Motor neuron (in vitro differentiated cells): ENCODE data around the gene ZNF407. TPM values are rescaled to one million over a fixed set of nuclear protein-coding genes. Genes with fewer than 3 reads are reported as not detected.
A peak's percentile ranks its signal among the peaks of the same experiment; 100 is the strongest.

ENCODE experiments used
- ATAC-seq, 8 experiments: fragments of 200-7000 bp; cut with Tn5 transposase; replicated peaks in 6 of 8; 2 replicates each; pipeline ENCODE4 v1.8.0; 2021; ENCODE audit warnings: mild to moderate bottlenecking in 8 of 8, moderate library complexity in 8 of 8
- H3K27ac ChIP-seq, 2 donors: fragments of 250-450 bp; sonication (Bioruptor Pico); 2 replicates each; pipeline ENCODE4 v1.9.0; 2021; ENCODE audit warnings: antibody characterized with exemption in 2 of 2, mild to moderate bottlenecking in 2 of 2, moderate library complexity in 1 of 2
- H3K4me1 ChIP-seq, 2 donors: fragments of 250-450 bp; sonication (Bioruptor Pico); replicated peaks in 1 of 2; 2 replicates each; pipeline ENCODE4 v1.6.1; 2021; ENCODE audit warnings: antibody characterized with exemption in 2 of 2, mild to moderate bottlenecking in 2 of 2, moderate library complexity in 1 of 2
- H3K4me3 ChIP-seq, 5 donors: fragments of 250-450 bp; sonication (Bioruptor Pico); 2 replicates each; pipeline ENCODE4 v1.9.0; 2021; ENCODE audit warnings: antibody characterized with exemption in 5 of 5, mild to moderate bottlenecking in 5 of 5, moderate library complexity in 4 of 5
- WGBS, 10 experiments: fragments of 450-650 bp; shearing (Covaris generic); methylation state at CpG; one replicate each; pipeline ENCODE4 v1.0.0; 2022; 5-methylcytosine and 5-hydroxymethylcytosine counted together
- in situ Hi-C, 9 experiments: fragments of 400-800 bp; cut with MboI; loops; one replicate each; pipeline ENCODE4 v1.15.0; 2021; ENCODE audit warnings: low sequenced_read_pairs in 9 of 9, low pct_unique_long_range_greater_than_20kb in 2 of 9; ENCODE audit not compliant: unreplicated experiment in 9 of 9
- total RNA-seq, 8 experiments: library from RNA; unstranded; fragments of 300-600 nt; gene quantifications; 2 replicates each; pipeline versions ENCODE4 v1.2.3 to v1.2.4, GENCODE V29; 2022

Gene ZNF407
- total RNA-seq, 8 experiments from 2014 or later, result 7.9 to 23.6 (median 11.6) TPM

DNA sequence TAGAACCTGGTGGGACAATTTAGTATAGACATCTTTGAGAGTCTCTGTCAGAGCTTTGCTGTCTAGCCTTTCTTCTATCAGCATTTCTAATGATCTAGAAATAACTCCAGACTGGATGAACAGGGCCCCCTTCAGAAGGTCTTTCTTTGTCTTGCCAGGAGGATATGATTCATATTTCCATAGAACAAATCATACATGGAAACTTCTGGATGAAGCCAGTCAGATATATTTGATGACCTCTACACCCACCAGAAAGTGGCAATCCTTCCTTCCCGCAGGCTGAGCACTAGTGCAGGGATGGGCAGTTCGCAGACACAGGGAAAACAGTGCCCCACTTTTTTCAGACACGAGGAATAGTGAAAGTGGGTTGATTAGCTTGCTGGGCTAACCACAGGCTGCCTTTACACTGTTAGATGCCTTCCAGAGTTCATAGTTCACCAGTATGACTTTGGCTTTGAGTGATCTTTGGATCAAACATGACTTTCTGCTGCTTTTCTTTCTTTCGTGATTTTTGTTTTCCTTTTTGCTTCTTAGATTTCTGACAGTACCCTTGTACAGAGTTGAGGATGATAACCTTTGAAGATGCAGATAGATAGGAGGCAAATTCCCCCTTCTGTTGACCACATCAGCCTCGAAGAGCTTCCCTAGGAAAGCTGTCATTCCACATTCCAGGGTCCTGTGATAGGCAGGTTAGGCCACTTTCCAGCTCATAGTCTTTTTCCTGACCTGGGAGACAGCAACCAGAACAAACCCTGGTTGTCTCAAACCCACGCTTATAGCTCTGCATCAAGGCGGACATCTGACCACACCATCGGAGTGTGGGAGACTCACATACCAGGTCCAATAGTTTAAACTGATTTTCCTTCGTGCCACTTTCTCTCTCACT is 237.0 kb downstream of the ZNF407 start:
- ATAC-seq, result no peak
- no peaks in the 10 kb centered on the region for H3K4me1 ChIP-seq
- H3K4me3 ChIP-seq, result no peak overlapping the region
- H3K27ac ChIP-seq, result no peak overlapping the region
- in situ Hi-C loops, result no loop called here
- 73 to 100% (median 93%) methylated on average over 1 to 8 of the region's 9 CpGs; no CpG with 5 or more reads in 2 of the 10 experiments for WGBS, 10 experiments

DNA sequence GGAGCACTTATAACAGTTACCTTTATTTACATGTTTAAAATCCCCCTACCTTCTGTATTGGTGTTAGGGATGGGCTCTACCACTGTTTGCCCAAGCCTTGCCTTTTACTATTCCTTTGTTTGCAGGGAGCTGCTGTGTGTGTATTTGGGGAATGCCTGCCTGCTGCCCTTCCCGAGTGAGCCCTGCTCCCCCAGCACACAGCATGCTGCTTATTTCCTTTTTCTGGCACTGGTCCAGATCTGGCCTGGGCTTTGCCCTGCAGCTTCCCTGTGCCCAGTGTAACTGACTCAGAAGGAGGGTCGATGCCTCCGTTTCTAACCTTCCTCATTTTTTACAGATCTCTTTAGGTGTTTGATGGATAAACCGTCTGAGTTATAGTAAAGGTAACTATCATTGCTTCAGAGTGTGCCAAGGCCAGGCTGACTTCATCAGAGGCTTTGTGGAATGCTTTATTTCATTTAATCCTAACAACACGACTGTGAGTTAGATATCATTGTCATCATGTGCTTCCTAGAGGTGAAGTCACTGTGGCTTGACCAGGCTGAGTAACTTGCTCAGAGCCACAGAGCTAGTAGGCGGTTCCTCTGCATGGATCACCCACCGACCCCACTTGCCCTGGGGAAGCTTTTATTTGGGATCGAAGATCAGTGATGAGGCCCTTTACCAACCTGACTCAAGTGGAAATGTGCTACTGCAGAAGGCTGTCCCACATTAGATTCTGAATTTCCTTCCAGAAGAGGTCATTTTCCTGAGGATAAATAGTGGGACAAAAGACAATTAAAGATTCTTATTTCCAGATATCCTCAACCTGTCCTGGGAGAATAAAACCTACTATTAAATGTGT is 238.8 kb downstream of the ZNF407 start:
- no peak overlapping the region for H3K4me3 ChIP-seq
- H3K27ac ChIP-seq, result no peak overlapping the region
- 20 to 100% (median 56%) methylated on average over 1 to 8 of the region's 8 CpGs; no CpG with 5 or more reads in 2 of the 10 experiments for WGBS, 10 experiments
- peak in 3 of 8 experiments; percentile 41 to 88 (median 68) for ATAC-seq
- no peaks in the 10 kb centered on the region for H3K4me1 ChIP-seq
- in situ Hi-C loops, result no loop called here

DNA sequence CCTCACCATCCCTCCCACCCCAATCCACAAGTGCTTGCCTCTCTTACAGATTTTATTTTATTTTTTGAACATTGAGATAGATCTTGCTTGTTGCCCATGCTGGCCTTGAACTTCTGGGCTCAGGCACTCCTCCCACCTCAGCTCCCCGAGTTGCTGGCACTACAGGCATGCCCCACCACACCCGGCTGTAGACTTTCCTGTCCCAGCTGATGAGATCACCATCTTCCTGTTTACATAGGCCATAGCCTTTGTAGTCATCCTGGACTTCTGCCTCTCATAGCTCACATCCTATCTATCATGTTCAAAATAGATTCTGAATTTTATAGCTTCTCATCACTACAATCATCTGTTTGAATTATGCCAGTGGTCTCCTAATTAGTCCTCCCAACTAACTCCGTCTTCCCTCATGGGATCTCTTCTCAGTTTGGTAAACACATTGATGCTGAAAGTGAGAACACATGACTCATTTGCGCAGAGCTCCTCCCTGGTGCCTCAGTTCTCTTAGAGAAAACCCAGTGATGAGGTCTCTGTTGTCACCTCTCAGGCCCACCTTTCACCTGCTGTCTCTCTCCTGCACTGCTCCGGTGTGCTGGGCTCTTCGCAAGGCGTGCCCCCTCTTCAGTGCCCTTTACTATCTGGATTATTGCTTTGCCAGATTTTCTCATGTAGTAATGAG is 243.0 kb downstream of the ZNF407 start:
- no peak overlapping the region for H3K4me3 ChIP-seq
- WGBS, 10 experiments, result 17 to 98% (median 80%) methylated on average over 1 to 7 of the region's 7 CpGs; no CpG with 5 or more reads in 3 of the 10 experiments
- H3K4me1 ChIP-seq, result no peaks in the 10 kb centered on the region
- no peak overlapping the region for H3K27ac ChIP-seq
- ATAC-seq, result peak in 3 of 8 experiments; percentile 40 to 74 (median 71)
- in situ Hi-C loops, result no loop called here

DNA sequence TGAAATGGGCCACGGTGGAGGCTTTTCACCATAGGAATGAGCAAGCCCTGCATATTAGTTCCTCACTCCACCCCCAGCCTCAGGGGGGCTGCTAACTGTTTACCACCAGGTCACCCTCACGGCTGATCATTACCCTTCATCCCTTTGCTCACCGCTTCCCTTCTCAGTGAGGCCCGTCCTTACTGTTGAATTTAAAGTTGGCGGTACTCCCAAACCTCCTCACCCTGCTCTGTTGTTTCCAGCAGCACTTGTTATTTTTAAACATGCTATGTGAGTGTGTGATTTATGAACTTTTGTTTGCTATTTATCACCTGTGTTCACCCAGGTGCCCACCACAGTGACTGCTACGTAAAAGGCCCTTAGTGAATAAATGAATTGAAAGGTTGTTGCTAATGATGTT is 243.6 kb downstream of the ZNF407 start:
- no peak for ATAC-seq
- WGBS, 10 experiments, result 50 to 100% (median 83%) methylated on average over 1 to 4 of the region's 6 CpGs

DNA sequence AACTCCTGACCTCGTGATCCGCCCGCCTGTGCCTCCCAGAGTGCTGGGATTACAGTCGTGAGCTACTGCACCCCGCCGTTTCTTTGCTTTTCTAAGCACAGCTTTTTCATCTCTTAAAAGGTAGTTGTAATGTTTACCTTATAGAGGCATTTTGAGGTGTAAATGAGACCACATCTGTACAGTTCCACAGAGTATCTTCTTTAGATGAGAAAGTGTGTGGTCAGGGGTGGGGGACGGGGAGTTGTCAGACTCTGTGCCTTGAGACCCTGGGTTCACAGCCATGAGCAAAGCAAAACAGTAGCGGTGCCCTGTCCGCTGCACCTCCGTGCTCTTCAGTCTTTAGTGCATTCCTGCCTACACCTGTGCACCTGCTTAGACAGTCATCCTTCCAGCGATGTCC is 251.6 kb downstream of the ZNF407 start:
- Histone ChIP-seq H3K27ac (no peak overlapping the region), H3K4me3 (no peak overlapping the region), H3K4me1 (peaks cover 0 to 8% of the 10 kb centered on the region in 2 donors)
- no peak for ATAC-seq
- 83 to 100% (median 96%) methylated on average over 2 to 7 of the region's 11 CpGs; no CpG with 5 or more reads in 3 of the 10 experiments for WGBS, 10 experiments
- in situ Hi-C loops, result no loop called here

More for the DNA sequence above, 243.6 kb downstream of the ZNF407 start:
- in situ Hi-C loops, result no loop called here
- Histone ChIP-seq H3K4me3 (no peak overlapping the region), H3K4me1 (no peaks in the 10 kb centered on the region), H3K27ac (no peak overlapping the region)

DNA sequence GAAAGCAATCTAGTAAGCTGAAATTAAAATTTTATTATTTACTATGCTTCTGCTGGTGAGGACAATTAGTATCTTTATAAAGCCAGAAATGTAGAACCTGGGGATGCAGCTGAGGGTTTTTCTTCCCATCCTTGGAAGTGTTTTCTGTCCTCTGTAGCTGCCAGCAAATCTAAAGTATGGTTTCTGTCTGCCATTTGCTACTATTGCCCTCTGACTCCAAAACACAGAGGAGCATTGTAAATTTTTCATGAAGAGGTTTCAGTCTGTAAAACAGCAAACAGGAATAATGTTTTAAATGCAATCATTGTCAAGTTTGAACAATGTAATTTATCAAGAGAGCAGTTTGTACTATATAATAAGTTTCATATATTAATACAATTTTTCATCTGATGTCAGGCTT is 258.8 kb downstream of the ZNF407 start:
- ATAC-seq, result peak in 3 of 8 experiments; percentile 24 to 53 (median 29)
- peaks cover 10 to 30% of the 10 kb centered on the region in 2 donors for H3K4me1 ChIP-seq
- no peak overlapping the region for H3K27ac ChIP-seq
- no peak overlapping the region for H3K4me3 ChIP-seq
- in situ Hi-C loops, result no loop called here

DNA sequence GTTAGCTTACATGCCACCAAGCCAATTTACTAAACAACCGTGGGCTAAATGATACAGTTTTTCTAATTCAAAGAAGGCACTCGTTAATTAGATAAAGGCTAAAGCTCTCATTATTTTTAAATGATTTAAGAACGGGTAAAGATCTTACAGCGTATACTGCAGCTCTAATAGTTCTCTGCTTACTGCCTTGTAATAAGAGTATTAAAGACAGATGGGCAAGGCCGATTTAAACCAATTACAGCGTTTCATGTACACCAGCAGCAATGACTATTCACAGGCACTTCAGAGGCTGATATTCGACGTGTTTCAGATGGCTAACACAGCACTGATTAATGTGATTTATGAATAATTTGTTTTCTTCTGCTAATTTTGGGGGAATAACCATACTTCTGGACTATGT is 259.3 kb downstream of the ZNF407 start:
- WGBS, 10 experiments, result 36 to 95% (median 64%) methylated on average over 2 to 8 of the region's 8 CpGs; no CpG with 5 or more reads in 1 of the 10 experiments
- Histone ChIP-seq H3K4me3 (no peak overlapping the region), H3K4me1 (peaks cover 10 to 30% of the 10 kb centered on the region in 2 donors), H3K27ac (no peak overlapping the region)
- in situ Hi-C loops, result no loop called here
- ATAC-seq, result peak in 5 of 8 experiments; percentile 39 to 54 (median 53)

DNA sequence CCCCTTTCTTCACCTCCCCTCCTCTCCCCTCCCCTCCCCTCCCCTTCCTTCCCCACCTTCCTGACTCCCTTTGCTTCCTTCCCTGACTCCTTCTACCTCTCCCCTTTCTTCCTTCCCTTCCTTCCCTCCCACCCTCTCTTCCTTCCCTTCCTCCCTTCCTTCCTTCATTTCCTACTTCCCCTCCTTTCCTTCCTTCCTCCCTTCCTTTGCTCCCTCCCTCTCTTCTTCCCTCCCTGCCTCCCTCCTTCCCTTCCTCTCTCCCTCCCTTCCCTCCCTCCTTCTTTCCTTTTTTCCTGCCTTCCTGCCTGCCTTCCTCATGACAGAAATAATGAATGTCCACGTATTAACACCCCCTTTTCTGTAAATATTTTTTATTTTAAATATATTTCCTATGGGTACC is 260.2 kb downstream of the ZNF407 start:
- Histone ChIP-seq H3K4me1 (peaks cover 10 to 30% of the 10 kb centered on the region in 2 donors), H3K4me3 (no peak overlapping the region), H3K27ac (no peak overlapping the region)
- 78 to 100% (median 90%) methylated on average over 1 of the region's 1 CpG; no CpG with 5 or more reads in 5 of the 10 experiments for WGBS, 10 experiments
- in situ Hi-C loops, result no loop called here
- ATAC-seq, result no peak

DNA sequence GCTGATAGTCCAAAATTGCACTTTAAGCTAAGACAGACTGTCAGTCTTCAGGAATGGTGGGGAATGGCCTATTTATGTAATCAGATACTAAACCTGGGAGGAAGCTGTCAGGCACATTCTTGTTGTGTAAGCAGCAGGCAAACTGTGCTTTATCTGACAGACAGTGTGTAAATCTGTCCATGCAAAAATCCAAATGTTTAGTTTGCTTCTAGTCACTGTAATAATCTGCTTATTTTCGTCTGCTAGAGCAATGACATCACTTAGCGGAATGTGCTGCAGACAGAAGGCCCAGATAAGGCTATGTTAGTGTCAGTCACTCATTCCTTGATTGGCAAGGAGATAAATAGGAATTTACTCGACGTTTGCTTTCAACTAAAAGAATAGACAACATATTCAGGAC is 263.5 kb downstream of the ZNF407 start:
- WGBS, 10 experiments, result 63 to 100% (median 87%) methylated on average over 1 to 4 of the region's 4 CpGs; no CpG with 5 or more reads in 1 of the 10 experiments
- Histone ChIP-seq H3K4me3 (no peak overlapping the region), H3K4me1 (peaks cover 8 to 13% of the 10 kb centered on the region in 2 donors), H3K27ac (no peak overlapping the region)
- ATAC-seq, result peak in 2 of 8 experiments; percentile 22 to 54
- in situ Hi-C loops, result no loop called here

DNA sequence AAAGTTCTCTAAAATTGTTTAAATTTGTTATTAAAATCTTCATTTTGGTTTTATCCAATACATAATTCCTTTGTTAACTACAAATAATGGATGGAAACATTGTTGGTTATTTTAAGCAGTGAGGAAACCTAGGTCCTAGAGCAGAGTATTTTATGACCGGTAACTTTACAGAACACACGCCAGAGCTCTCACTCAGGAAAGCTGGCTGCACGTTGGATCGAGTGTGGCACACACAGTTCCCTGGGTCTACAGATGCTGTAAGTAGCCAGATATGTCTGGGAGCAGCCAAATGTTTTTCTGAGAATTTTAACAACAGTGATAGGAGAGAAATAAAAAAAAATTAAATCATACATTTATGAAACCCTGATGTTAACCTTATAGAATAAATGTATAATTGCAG is 264.4 kb downstream of the ZNF407 start:
- Histone ChIP-seq H3K27ac (no peak overlapping the region), H3K4me1 (peaks cover 0 to 4% of the 10 kb centered on the region in 2 donors), H3K4me3 (no peak overlapping the region)
- WGBS, 10 experiments, result 34 to 100% (median 93%) methylated on average over 1 to 4 of the region's 4 CpGs; no CpG with 5 or more reads in 1 of the 10 experiments
- no peak for ATAC-seq
- in situ Hi-C loops, result no loop called here

DNA sequence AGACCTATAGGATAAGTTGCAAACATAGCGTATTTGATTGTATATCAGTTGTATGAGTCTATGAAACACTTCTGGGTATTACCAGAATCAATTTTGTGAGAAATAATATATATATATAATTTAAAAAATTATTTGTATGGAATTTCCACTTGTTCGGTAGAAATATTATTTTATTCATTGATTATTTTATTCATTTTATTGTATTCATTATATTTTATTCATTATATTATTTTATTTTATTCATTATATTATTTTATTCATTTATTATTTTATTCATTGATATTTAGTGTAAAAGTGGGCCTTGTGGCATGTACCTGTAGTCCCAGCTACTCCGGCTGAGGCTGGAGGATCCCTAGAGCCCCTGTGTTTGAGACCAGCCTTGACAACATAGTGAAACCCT is 268.9 kb downstream of the ZNF407 start:
- WGBS, 10 experiments, result 80 to 100% (median 97%) methylated on average over 1 to 3 of the region's 3 CpGs
- Histone ChIP-seq H3K27ac (no peak overlapping the region), H3K4me1 (peaks cover 0 to 7% of the 10 kb centered on the region in 2 donors), H3K4me3 (no peak overlapping the region)
- ATAC-seq, result no peak
- in situ Hi-C loops, result no loop called here

DNA sequence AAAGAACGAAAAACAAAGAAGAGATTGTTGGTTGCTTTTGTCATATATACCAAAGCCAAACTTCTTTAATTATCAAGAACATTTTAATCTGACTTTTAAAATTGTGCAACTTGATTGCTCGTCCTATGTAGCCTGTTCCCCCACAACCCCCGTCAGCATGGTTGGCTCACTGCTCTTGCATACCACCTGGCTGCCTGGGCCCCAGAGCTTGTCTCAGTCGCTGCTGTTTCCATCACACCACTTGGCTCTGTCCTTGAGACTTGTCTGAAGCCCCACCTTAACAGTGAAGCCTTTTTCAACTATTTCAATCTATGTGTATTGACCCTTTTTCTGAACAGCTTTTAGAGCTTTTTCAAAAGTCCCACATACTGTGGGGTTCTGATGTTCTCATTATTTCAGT is 270.8 kb downstream of the ZNF407 start:
- WGBS, 10 experiments, result 85 to 100% (median 90%) methylated on average over 2 to 4 of the region's 4 CpGs; no CpG with 5 or more reads in 1 of the 10 experiments
- Histone ChIP-seq H3K4me3 (no peak overlapping the region), H3K4me1 (peaks cover 0 to 7% of the 10 kb centered on the region in 2 donors), H3K27ac (no peak overlapping the region)
- in situ Hi-C loops, result no loop called here
- ATAC-seq, result no peak
